OCI-LY3 (cell line): Measurements from ENCODE around the gene PKD2L2.

Experiments
- H2AFZ ChIP-seq: fragments of 200-600, 300-600 bp; shearing (Covaris generic); 2 replicates; pipeline ENCODE4 v1.6.0; 2014; ENCODE audit warnings: antibody characterized with exemption, low read depth, low read length
- H3K27ac ChIP-seq: fragments of 200-600, 300-600 bp; sonication (generic); 2 replicates; pipeline ENCODE4 v1.5.1; 2014; ENCODE audit warnings: mild to moderate bottlenecking, low read length, moderate library complexity, mixed read lengths
- H3K27me3 ChIP-seq: fragments of 200-600, 300-600 bp; sonication (generic); 2 replicates; pipeline ENCODE4 v1.6.1; 2014; ENCODE audit warnings: low read depth, low read length, mixed read lengths
- H3K36me3 ChIP-seq: fragments of 200-600, 300-600 bp; sonication (generic); replicated peaks from 2 replicates; pipeline ENCODE3; 2014; ENCODE audit warnings: low read depth, low read length, mixed read lengths
- H3K4me1 ChIP-seq: fragments of 300-600, 200-600 bp; sonication (generic); 2 replicates; pipeline ENCODE4 v1.6.1; 2014; ENCODE audit warnings: low read length, mixed read lengths
- H3K4me2 ChIP-seq: fragments of 200-600, 300-600 bp; sonication (generic); 2 replicates; pipeline ENCODE4 v1.6.1; 2014; ENCODE audit warnings: low read length, mixed read lengths
- H3K4me3 ChIP-seq: fragments of 300-600, 200-600 bp; sonication (generic); 2 replicates; pipeline ENCODE4 v1.5.1; 2014; ENCODE audit warnings: antibody characterized with exemption, mild to moderate bottlenecking, low read length, moderate library complexity
- H3K79me2 ChIP-seq: fragments of 300-600, 200-600 bp; shearing (Covaris generic); 2 replicates; pipeline ENCODE4 v1.6.1; 2014; ENCODE audit warnings: mild to moderate bottlenecking, low read length, mixed read lengths
- H3K9ac ChIP-seq: fragments of 300-600, 200-600 bp; shearing (Covaris generic); 2 replicates; pipeline ENCODE4 v1.6.0; 2014; ENCODE audit warnings: mild to moderate bottlenecking, low read length, moderate library complexity
- H3K9me3 ChIP-seq: fragments of 200-600, 300-600 bp; shearing (Covaris generic); 2 replicates; pipeline ENCODE4 v1.6.1; 2014; ENCODE audit warnings: low read length, mixed read lengths; ENCODE audit not compliant: insufficient read depth
- H4K20me1 ChIP-seq: fragments of 200-600, 300-600 bp; sonication (generic); 2 replicates; pipeline ENCODE4 v1.6.1; 2016; ENCODE audit warnings: low read length, mixed read lengths; ENCODE audit not compliant: insufficient read depth
- EZH2phosphoT487 ChIP-seq: fragments of 200-600 bp; shearing (Covaris generic); IDR thresholded peaks from 2 replicates; pipeline ENCODE4 v1.6.1; 2018; ENCODE audit warnings: antibody characterized with exemption, mixed run types, low read depth
- TF ChIP-seq, protein P1 (sequence below): fragments of 200-600, 300-600 bp; sonication (generic); IDR thresholded peaks from 2 replicates; pipeline ENCODE4 v1.5.1; 2014; ENCODE audit warnings: antibody characterized with exemption, low read length, low read depth

The PKD2L2 gene

DNA sequence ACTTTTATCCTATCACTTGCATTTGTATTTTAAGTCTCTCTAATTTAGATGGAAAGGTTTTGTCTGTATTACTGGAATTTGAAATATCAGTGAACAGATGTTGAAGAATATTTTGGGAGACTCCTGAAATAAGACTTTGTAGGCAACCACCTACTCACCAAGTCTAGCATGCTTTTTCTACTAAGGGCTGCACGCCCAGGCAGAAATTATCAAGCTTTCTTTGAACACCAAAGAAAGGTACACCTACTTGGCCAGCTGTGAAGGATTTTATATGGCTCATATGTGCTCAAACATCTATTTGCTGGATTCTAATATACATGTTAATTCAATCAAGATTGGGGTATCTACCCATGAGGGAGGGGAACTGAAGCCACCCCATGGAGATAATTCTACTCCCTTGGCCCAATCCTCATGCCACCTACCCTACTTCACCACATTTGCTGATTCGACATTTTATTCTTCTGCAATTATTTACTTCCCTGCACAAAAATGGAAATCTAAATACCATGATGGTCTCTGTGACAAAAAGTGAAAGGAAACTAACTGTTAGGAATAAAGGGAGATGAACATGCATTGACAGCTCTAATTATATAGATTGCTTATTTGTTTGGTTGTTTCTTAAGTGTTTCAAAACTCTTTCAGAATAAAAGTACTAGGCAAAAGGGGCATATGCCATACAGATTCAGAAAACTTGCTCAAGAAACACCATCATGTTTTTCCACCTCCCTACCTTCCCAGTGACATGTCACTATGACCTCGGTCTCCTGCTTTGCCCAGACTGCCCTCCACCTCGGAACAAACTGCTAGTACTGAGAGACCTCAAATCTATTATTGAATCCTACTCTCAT lies 22.5 kb upstream of the PKD2L2 start:
- H2AFZ ChIP-seq: no peak overlapping the region
- no peaks in the 10 kb centered on the region for H3K36me3 ChIP-seq
- H3K79me2 ChIP-seq: no peaks in the 10 kb centered on the region
- H3K4me2 ChIP-seq: no peak overlapping the region
- H3K9me3 ChIP-seq: no peaks in the 10 kb centered on the region
- no peaks in the 10 kb centered on the region for H3K27me3 ChIP-seq
- TF ChIP-seq, protein P1, sequence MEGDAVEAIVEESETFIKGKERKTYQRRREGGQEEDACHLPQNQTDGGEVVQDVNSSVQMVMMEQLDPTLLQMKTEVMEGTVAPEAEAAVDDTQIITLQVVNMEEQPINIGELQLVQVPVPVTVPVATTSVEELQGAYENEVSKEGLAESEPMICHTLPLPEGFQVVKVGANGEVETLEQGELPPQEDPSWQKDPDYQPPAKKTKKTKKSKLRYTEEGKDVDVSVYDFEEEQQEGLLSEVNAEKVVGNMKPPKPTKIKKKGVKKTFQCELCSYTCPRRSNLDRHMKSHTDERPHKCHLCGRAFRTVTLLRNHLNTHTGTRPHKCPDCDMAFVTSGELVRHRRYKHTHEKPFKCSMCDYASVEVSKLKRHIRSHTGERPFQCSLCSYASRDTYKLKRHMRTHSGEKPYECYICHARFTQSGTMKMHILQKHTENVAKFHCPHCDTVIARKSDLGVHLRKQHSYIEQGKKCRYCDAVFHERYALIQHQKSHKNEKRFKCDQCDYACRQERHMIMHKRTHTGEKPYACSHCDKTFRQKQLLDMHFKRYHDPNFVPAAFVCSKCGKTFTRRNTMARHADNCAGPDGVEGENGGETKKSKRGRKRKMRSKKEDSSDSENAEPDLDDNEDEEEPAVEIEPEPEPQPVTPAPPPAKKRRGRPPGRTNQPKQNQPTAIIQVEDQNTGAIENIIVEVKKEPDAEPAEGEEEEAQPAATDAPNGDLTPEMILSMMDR: no peak
- no peak for TF ChIP-seq EZH2phosphoT487
- no peaks in the 10 kb centered on the region for H4K20me1 ChIP-seq
- H3K27ac ChIP-seq: no peak overlapping the region
- H3K4me3 ChIP-seq: no peak overlapping the region
- no peaks in the 10 kb centered on the region for H3K4me1 ChIP-seq
- no peak overlapping the region for H3K9ac ChIP-seq

DNA sequence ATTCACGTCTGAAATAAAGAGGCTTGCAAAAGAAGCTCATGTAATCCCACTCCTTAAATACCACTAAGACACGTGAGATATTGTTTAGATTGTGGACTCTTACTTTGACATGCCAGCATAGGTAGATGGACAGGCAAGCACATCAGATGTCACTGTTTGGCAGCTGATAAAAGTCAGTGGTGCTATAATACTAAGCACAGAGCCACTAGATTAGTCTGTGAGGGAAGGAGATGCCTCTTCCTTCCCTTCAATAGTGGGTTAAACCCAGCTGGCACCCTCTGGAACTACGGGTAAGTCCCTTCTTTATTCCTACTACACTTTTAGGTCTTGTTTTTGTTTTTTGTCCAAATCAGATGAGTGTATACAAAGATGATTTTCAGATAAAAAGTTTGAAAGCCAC lies 21.6 kb upstream of the PKD2L2 start, which contains the start of gene MYOT:
TSS of gene MYOT (plus strand) at position 197 of the 400 bp plus-strand sequence. CDS start 2,792 bp downstream, outside the sequence.
- Histone ChIP-seq H3K27me3 (no peaks in the 10 kb centered on the region), H3K9me3 (no peaks in the 10 kb centered on the region), H2AFZ (no peak within 1 kb of the TSS), H4K20me1 (no peaks in the 10 kb centered on the region), H3K4me2 (no peak within 1 kb of the TSS), H3K4me1 (no peaks in the 10 kb centered on the region), H3K36me3 (no peaks in the 10 kb centered on the region), H3K79me2 (no peaks in the 10 kb centered on the region), H3K27ac (no peak within 1 kb of the TSS), H3K9ac (no peak within 1 kb of the TSS), H3K4me3 (no peak within 1 kb of the TSS)
- TF ChIP-seq, protein P1: no peak
- no peak for TF ChIP-seq EZH2phosphoT487

DNA sequence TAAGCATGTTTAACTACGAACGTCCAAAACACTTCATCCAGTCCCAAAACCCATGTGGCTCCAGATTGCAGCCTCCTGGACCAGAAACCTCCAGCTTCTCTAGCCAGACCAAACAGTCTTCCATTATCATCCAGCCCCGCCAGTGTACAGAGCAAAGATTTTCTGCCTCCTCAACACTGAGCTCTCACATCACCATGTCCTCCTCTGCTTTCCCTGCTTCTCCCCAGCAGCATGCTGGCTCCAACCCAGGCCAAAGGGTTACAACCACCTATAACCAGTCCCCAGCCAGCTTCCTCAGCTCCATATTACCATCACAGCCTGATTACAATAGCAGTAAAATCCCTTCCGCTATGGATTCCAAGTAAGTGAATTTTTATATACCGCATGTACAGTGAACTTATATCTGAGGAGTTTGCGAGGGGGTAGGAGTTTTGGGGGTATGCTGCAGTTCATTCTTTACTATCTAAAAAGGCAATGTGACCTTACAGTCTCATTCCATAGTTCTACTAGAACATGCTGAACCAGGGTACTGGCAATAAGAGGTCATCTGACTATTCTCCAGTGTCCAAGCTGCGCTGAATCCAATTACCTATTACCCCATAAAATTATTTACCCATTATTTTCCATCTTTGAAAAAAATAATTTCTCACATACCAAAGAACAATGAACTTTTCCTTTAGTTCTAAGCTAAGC lies 18.5 kb upstream of the PKD2L2 start:
- Histone ChIP-seq H3K27ac (no peak overlapping the region), H3K36me3 (no peaks in the 10 kb centered on the region), H3K9me3 (no peaks in the 10 kb centered on the region), H3K9ac (no peak overlapping the region), H3K79me2 (no peaks in the 10 kb centered on the region), H3K27me3 (no peaks in the 10 kb centered on the region), H3K4me3 (no peak overlapping the region), H3K4me1 (no peaks in the 10 kb centered on the region), H3K4me2 (no peak overlapping the region), H4K20me1 (no peaks in the 10 kb centered on the region), H2AFZ (no peak overlapping the region)
- no peak for TF ChIP-seq EZH2phosphoT487
- TF ChIP-seq, protein P1: no peak

DNA sequence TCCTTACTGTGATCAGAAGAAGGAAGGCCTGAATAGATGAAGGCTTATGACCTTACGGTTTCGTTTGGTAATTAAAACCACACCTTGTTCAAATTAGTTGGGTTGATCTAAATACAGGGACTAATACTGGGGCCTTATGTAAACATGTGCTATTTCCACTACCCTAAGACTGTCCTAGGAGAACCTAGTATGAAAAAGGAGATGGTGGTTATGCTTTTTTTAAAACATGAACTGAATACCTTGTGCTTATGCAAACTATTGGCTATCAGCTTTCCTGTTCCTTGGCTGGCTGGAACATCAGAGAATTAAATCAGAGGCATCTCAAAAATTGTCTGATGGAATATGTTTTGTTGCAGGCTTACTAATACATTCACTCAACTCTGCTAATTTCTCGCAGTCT lies 17.7 kb upstream of the PKD2L2 start:
- Histone ChIP-seq H4K20me1 (no peaks in the 10 kb centered on the region), H3K9ac (no peak overlapping the region), H3K27ac (no peak overlapping the region), H3K79me2 (no peaks in the 10 kb centered on the region), H2AFZ (no peak overlapping the region), H3K4me3 (no peak overlapping the region), H3K4me1 (no peaks in the 10 kb centered on the region), H3K9me3 (no peaks in the 10 kb centered on the region), H3K27me3 (no peaks in the 10 kb centered on the region), H3K4me2 (no peak overlapping the region), H3K36me3 (no peaks in the 10 kb centered on the region)
- no peak for TF ChIP-seq EZH2phosphoT487
- TF ChIP-seq, protein P1: no peak
